Transverse colon (tissue), 4 donors: ENCODE measurements around the gene ETV6. TPM values are rescaled to one million over a fixed set of nuclear protein-coding genes. Genes with fewer than 3 reads are reported as not detected.
A peak's percentile ranks its signal among the peaks of the same experiment; 100 is the strongest.

ENCODE experiments used
- DNase-seq: peaks from one replicate; pipeline ENCODE4 v3.0.0-alpha.2; 2019
- H3K27ac ChIP-seq, 4 donors: fragments of 200-600 bp; sonication (generic); 2 replicates each; pipeline ENCODE4 v1.5.1; 2016 to 2018; ENCODE audit warnings: inconsistent platforms in 4 of 4
- H3K27me3 ChIP-seq: fragments of 200-600 bp; sonication (generic); 2 replicates; pipeline ENCODE4 v1.5.1; 2017; ENCODE audit warnings: inconsistent platforms
- H3K36me3 ChIP-seq, 4 donors: fragments of 200-600 bp; sonication (generic); 2 replicates each; pipeline ENCODE4 v1.5.1; 2017 to 2019; ENCODE audit warnings: inconsistent platforms in 4 of 4
- H3K4me1 ChIP-seq, 4 donors: fragments of 200-600 bp; sonication (generic); 2 replicates each; pipeline ENCODE4 v1.5.1; 2017 to 2020; ENCODE audit warnings: inconsistent platforms in 4 of 4
- H3K4me3 ChIP-seq, 4 donors: fragments of 200-600 bp; sonication (generic); 1 replicate in 1 of 4; 2 replicates in 3 of 4; pipeline versions ENCODE4 v1.5.1 to v1.6.1; 2017 to 2019; ENCODE audit warnings: inconsistent platforms in 4 of 4
- H3K9me3 ChIP-seq, 2 donors: fragments of 200-600 bp; sonication (generic); 2 replicates each; pipeline ENCODE4 v1.5.1; 2017 to 2019; ENCODE audit warnings: inconsistent platforms in 2 of 2
- EP300 ChIP-seq: sonication (generic); formaldehyde crosslinking; IDR thresholded peaks from one replicate; pipeline ENCODE4 v1.6.1; 2017; ENCODE audit warnings: antibody characterized with exemption, low read depth
- POLR2A ChIP-seq: fragments of 450-650 bp; IDR thresholded peaks from one replicate; pipeline ENCODE4 v1.6.1; 2016; ENCODE audit warnings: antibody characterized with exemption, mild to moderate bottlenecking, moderate library complexity
- POLR2AphosphoS5 ChIP-seq, 3 donors: sonication (generic); formaldehyde crosslinking; IDR thresholded peaks; one replicate each; pipeline ENCODE4 v1.6.1; 2016; ENCODE audit warnings: antibody characterized with exemption in 3 of 3
- WGBS, 2 donors: methylation state at CpG; one replicate each; pipeline ENCODE4 v1.1.5; 2018; ENCODE audit warnings: low coverage in 1 of 2; 5-methylcytosine and 5-hydroxymethylcytosine counted together
- in situ Hi-C, 4 donors: fragments of 200-750 bp; cut with MboI; loops; one replicate each; pipeline versions ENCODE4 v1.15.0 to v1.15.1; 2017; ENCODE audit warnings: low sequenced_read_pairs in 3 of 4, low pct_ligation_motif_present in 1 of 4, low pct_unique_long_range_greater_than_20kb in 1 of 4
- intact Hi-C: fragments of 100-400 bp; cut with DNase I; formaldehyde crosslinking; loops from one replicate; pipeline ENCODE4 v1.15.1; 2023; ENCODE audit warnings: low total_unique reads
- total RNA-seq, 4 donors: library from RNA; depleted of rRNA; stranded (reverse); fragments of >200 nt; gene quantifications; one replicate each; pipeline ENCODE4 v1.1.0, GENCODE V29; 2016
- TF ChIP-seq, protein P1 (sequence below), 5 experiments: fragments of 200-600 bp in 3 of 5; fragments of 450-650 bp in 2 of 5; sonication (generic) in 3 of 5; IDR thresholded peaks; 1 replicate in 2 of 5; 2 replicates in 3 of 5; pipeline ENCODE4 v1.5.1; 2016 to 2017; ENCODE audit warnings: antibody characterized with exemption in 5 of 5, inconsistent platforms in 3 of 5, mild to moderate bottlenecking in 2 of 5, moderate library complexity in 1 of 5

Gene ETV6
- total RNA-seq, 4 donors from 2014 or later: 19.9 to 47.9 (median 41.0) TPM

DNA sequence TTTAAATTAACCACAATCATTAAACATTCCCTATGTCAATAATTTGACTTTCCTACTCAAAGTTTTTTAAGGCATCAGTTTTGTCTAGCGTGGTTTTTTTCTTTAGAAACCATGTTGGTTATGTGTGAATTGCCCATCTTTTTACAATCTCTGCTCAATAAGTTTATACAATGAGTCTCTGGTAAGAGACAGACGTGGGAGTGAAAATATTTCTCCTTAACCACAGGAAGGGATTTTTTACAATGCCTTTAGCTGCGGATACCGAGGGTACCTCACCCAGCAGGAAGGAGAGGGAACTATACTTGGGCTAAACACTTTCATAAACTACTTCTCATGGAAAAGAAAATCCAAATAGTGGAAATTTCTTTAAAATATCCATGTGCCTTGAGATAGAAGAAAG, 229.8 kb downstream of the ETV6 start:
- peaks cover 37 to 94% (median 74%) of the 10 kb centered on the region in 4 donors for H3K4me1 ChIP-seq
- WGBS, 2 donors: 37 to 54% methylated on average over 2 to 4 of the region's 4 CpGs
- intact Hi-C loops: no loop called here
- no peak overlapping the region for H3K4me3 ChIP-seq
- in situ Hi-C loops: no loop called here
- no peaks in the 10 kb centered on the region for H3K27me3 ChIP-seq
- no peaks in the 10 kb centered on the region for H3K9me3 ChIP-seq
- DNase-seq: no peak
- TF ChIP-seq, protein P1, sequence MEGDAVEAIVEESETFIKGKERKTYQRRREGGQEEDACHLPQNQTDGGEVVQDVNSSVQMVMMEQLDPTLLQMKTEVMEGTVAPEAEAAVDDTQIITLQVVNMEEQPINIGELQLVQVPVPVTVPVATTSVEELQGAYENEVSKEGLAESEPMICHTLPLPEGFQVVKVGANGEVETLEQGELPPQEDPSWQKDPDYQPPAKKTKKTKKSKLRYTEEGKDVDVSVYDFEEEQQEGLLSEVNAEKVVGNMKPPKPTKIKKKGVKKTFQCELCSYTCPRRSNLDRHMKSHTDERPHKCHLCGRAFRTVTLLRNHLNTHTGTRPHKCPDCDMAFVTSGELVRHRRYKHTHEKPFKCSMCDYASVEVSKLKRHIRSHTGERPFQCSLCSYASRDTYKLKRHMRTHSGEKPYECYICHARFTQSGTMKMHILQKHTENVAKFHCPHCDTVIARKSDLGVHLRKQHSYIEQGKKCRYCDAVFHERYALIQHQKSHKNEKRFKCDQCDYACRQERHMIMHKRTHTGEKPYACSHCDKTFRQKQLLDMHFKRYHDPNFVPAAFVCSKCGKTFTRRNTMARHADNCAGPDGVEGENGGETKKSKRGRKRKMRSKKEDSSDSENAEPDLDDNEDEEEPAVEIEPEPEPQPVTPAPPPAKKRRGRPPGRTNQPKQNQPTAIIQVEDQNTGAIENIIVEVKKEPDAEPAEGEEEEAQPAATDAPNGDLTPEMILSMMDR (IDR thresholded peaks at IDR 0.05): no peak
- TF ChIP-seq POLR2A (no peak), EP300 (no peak), POLR2AphosphoS5 (IDR thresholded peaks at IDR 0.05) (no peak)
- no peaks in the 10 kb centered on the region for H3K36me3 ChIP-seq
- peak overlapping the region; percentile 83 to 88 (median 85) for H3K27ac ChIP-seq

DNA sequence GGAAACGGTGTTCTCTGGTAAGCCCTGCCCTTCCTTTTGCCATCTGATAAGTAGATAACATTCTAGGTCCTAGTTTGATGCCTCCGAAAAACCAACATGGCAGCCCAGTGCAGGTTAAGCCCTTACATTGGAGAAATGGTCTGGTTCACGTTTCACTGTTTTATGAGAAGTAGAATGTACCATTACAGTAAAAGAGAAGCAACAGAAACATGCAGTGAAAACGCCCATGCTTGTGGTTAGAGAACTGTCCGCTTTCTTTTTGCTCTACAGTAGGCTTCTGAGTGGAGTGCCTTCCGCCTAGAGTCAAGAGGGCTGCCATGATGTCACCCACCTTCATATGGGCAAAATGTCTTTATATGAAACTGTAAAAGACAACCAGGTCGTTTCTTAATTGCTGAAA, 230.9 kb downstream of the ETV6 start:
- TF ChIP-seq EP300 (no peak), POLR2AphosphoS5 (IDR thresholded peaks at IDR 0.05) (no peak), POLR2A (no peak)
- TF ChIP-seq, protein P1 (IDR thresholded peaks at IDR 0.05): no peak
- H3K27ac ChIP-seq: peak overlapping the region; percentile 83 to 89 (median 86)

DNA sequence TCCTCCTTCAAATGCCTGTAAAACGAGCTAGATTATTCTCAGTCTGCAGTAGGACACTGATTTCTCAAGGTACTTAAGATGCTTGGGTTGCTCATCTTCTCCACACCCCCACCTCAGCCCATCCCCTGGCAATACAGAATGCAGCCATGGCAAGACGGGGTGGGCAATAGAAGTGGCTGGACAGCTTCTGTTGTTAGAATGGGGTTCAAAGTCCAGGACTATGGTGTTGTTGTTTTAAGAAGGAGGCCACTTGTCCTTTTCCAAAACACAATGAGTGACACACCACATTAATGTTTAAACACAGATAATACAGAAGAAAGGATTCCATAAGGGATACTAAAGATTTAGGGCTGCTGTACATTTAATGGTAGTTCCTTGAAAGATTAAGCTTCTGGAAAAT, 232.4 kb downstream of the ETV6 start:
- Histone ChIP-seq H3K27me3 (no peaks in the 10 kb centered on the region), H3K9me3 (no peaks in the 10 kb centered on the region), H3K27ac (peak overlapping the region; percentile 83 to 89 (median 86)), H3K36me3 (peaks cover 0 to 2% (median 0%) of the 10 kb centered on the region in 4 donors), H3K4me3 (no peak overlapping the region), H3K4me1 (peaks cover 44 to 96% (median 79%) of the 10 kb centered on the region in 4 donors)
- WGBS, 2 donors: 50% methylated on average over 2 of the region's 2 CpGs; no CpG with 5 or more reads in 1 of the 2 donors
- in situ Hi-C loops: no loop called here
- intact Hi-C loops: no loop called here
- peak; percentile 51 for DNase-seq
- TF ChIP-seq, protein P1 (IDR thresholded peaks at IDR 0.05): no peak
- no peak for TF ChIP-seq POLR2A
- no peak for TF ChIP-seq POLR2AphosphoS5 (IDR thresholded peaks at IDR 0.05)
- no peak for TF ChIP-seq EP300

More for the DNA sequence above, 230.9 kb downstream of the ETV6 start:
- intact Hi-C loops: no loop called here
- H3K9me3 ChIP-seq: no peaks in the 10 kb centered on the region
- in situ Hi-C loops: no loop called here
- H3K27me3 ChIP-seq: no peaks in the 10 kb centered on the region
- WGBS, 2 donors: 82 to 87% methylated on average over 6 to 7 of the region's 7 CpGs
- no peaks in the 10 kb centered on the region for H3K36me3 ChIP-seq
- no peak for DNase-seq
- H3K4me3 ChIP-seq: no peak overlapping the region
- peaks cover 48 to 97% (median 81%) of the 10 kb centered on the region in 4 donors for H3K4me1 ChIP-seq

DNA sequence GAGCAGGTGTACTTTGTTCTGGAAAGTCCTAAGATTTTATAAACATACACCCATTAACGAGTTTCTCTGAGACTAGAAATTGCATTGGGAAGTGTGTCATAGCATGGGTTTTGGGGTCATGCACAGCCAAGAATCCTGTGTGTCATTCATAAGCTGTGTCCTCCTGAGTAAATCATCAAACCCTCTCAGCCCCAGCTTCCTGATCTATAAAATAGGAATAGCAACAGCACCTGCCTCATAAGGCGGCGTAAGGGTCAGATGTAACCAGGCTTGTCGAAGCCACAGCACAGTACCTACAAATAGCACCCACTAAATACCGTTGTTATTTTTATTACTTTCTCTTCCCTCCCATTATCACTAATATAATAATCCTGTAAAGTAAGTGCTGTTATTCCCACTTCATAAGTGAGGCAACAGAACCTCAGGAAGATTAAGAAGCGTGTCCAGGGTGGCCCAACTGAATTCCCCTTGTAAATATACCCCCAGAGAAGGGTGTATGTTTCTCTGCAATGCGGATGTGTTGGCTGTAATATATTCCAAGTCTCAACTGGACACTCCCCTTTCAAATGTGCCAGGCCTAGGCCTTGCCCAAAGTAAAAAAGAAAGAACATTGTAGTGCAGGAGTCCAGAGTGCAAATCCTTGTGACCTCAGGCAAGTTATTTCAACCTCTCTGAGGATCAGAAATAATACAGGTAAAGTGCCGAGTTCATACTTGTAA, 233.0 kb downstream of the ETV6 start:
- Histone ChIP-seq H3K9me3 (no peaks in the 10 kb centered on the region), H3K36me3 (peaks cover 0 to 7% (median 0%) of the 10 kb centered on the region in 4 donors), H3K4me1 (peaks cover 37 to 90% (median 73%) of the 10 kb centered on the region in 4 donors), H3K4me3 (no peak overlapping the region), H3K27me3 (no peaks in the 10 kb centered on the region), H3K27ac (peak overlapping the region; percentile 83 to 89 (median 86))
- TF ChIP-seq POLR2AphosphoS5 (IDR thresholded peaks at IDR 0.05) (peak in 2 of 3 donors; percentile 15 to 67), EP300 (peak; percentile 6), POLR2A (peak; percentile 44)
- TF ChIP-seq, protein P1 (IDR thresholded peaks at IDR 0.05): no peak
- DNase-seq: peak; percentile 51
- in situ Hi-C loops: no loop called here
- intact Hi-C loops: no loop called here
- WGBS, 2 donors: 31 to 35% methylated on average over 7 to 8 of the region's 8 CpGs
